PC-3 (cell line): ENCODE results near the gene HELQ. TPM values are rescaled to one million over a fixed set of nuclear protein-coding genes. Genes with fewer than 3 reads are reported as not detected.

Source experiments
- ATAC-seq: fragments of 200-7000 bp; cut with Tn5 transposase; 2 replicates; pipeline ENCODE4 v1.9.1; 2020; ENCODE audit warnings: mild to moderate bottlenecking, moderate library complexity
- BruUV-seq: library from RNA; stranded (reverse); fragments of 400-500 nt; replicated peaks from 2 replicates; lab custom pipeline; 2021; lab: Mats Ljungman, UMichigan
- CTCF ChIA-PET: fragments of 300-600 bp; sonication (Branson Sonifier 250); formaldehyde crosslinking; loops from one replicate; lab custom pipeline; 2022; ENCODE audit warnings: antibody characterized with exemption; lab: Charles Lee
- POLR2A ChIA-PET: fragments of 300-600 bp; sonication (Branson Sonifier 250); formaldehyde crosslinking; loops from one replicate; lab custom pipeline; 2022; ENCODE audit warnings: antibody characterized with exemption; ENCODE audit not compliant: unreplicated experiment; lab: Charles Lee
- DNase-seq: peaks from one replicate; pipeline ENCODE4 v3.0.0-alpha.2; 2015
- H2AFZ ChIP-seq: fragments of 300-600 bp; sonication (generic); 2 replicates; pipeline ENCODE4 v1.6.0; 2016; ENCODE audit warnings: antibody characterized with exemption, low read length
- H3F3A ChIP-seq: fragments of 300-600 bp; sonication (generic); one replicate; pipeline ENCODE4 v1.6.0; 2017; ENCODE audit warnings: antibody characterized with exemption, low read length, control low read depth, mild to moderate bottlenecking; ENCODE audit not compliant: unreplicated experiment
- H3K27ac ChIP-seq: fragments of 300-600 bp; sonication (generic); 2 replicates; pipeline ENCODE4 v1.5.1; 2016; ENCODE audit warnings: mild to moderate bottlenecking, low read length
- H3K27me3 ChIP-seq: fragments of 300-600 bp; sonication (generic); 2 replicates; pipeline ENCODE4 v1.6.1; 2016; ENCODE audit warnings: low read length, mixed read lengths
- H3K36me3 ChIP-seq: fragments of 300-600 bp; sonication (generic); 2 replicates; pipeline ENCODE4 v1.6.1; 2016; ENCODE audit warnings: low read depth, mixed run types, low read length, mixed read lengths
- H3K4me1 ChIP-seq: fragments of 300-600 bp; sonication (generic); 2 replicates; pipeline ENCODE4 v1.5.1; 2016; ENCODE audit warnings: low read length; ENCODE audit not compliant: insufficient read depth
- H3K4me2 ChIP-seq: fragments of 300-600 bp; sonication (generic); 2 replicates; pipeline ENCODE4 v1.6.0; 2016; ENCODE audit warnings: low read length
- H3K4me3 ChIP-seq: fragments of 300-600 bp; sonication (generic); 2 replicates; pipeline ENCODE4 v1.5.1; 2016; ENCODE audit warnings: mild to moderate bottlenecking, low read length, mixed read lengths
- H3K79me2 ChIP-seq: fragments of 300-600 bp; sonication (generic); 2 replicates; pipeline ENCODE4 v1.6.1; 2017; ENCODE audit warnings: low read length, mixed read lengths
- H3K9ac ChIP-seq: fragments of 300-600 bp; sonication (generic); 2 replicates; pipeline ENCODE4 v1.6.0; 2016; ENCODE audit warnings: mild to moderate bottlenecking, low read length
- H3K9me2 ChIP-seq: fragments of 300-600 bp; sonication (generic); replicated peaks from 2 replicates; pipeline ENCODE4 v1.6.1; 2016; ENCODE audit warnings: mixed run types, low read length, mixed read lengths
- H3K9me3 ChIP-seq: fragments of 300-600 bp; sonication (generic); 2 replicates; pipeline ENCODE4 v1.6.1; 2016; ENCODE audit warnings: low read length, mixed read lengths
- H4K20me1 ChIP-seq: fragments of 300-600 bp; sonication (generic); 2 replicates; pipeline ENCODE4 v1.6.1; 2016; ENCODE audit warnings: low read length, mixed read lengths
- CTCF ChIP-seq: fragments of 300-600 bp; sonication (generic); conservative IDR thresholded peaks from 2 replicates; pipeline ENCODE4 v1.5.1; 2017; ENCODE audit warnings: antibody characterized with exemption, low read depth, mild to moderate bottlenecking, low read length
- EZH2 ChIP-seq: fragments of 300-600 bp; sonication (generic); IDR thresholded peaks from one replicate; pipeline ENCODE4 v1.6.1; 2017; ENCODE audit warnings: antibody characterized with exemption, mild to moderate bottlenecking, low read length; ENCODE audit not compliant: unreplicated experiment
- EZH2phosphoT487 ChIP-seq: fragments of 300-600 bp; sonication (generic); IDR thresholded peaks from 2 replicates; pipeline ENCODE4 v1.6.1; 2018; ENCODE audit warnings: mild to moderate bottlenecking, antibody characterized with exemption, low read length, borderline replicate concordance
- intact Hi-C: fragments of 100-400 bp; cut with micrococcal nuclease; formaldehyde crosslinking; loops from 2 replicates; pipeline ENCODE4 v1.9.0; 2023
- total RNA-seq: library from RNA; depleted of rRNA; stranded (reverse); fragments of >200 nt; gene quantifications from 2 replicates; pipeline ENCODE4 v1.2.3, GENCODE V29; 2014

The HELQ gene
- total RNA-seq, 1 experiment from 2014 or later, result 7.3 TPM

GRCh38 chr4:83431200-83431599, 24.4 kb downstream of the HELQ start:
- no TSS peak for BruUV-seq
- Histone ChIP-seq H3K9me3 (no peaks in the 10 kb centered on the region), H3K27me3 (no peaks in the 10 kb centered on the region), H4K20me1 (no peaks in the 10 kb centered on the region), H3K79me2 (no peaks in the 10 kb centered on the region), H3K4me2 (no peak overlapping the region), H3K4me3 (no peak overlapping the region), H3F3A (no peaks in the 10 kb centered on the region), H3K36me3 (no peaks in the 10 kb centered on the region), H3K27ac (no peak overlapping the region), H2AFZ (no peak overlapping the region), H3K9ac (no peak overlapping the region), H3K4me1 (no peaks in the 10 kb centered on the region), H3K9me2 (no peaks in the 10 kb centered on the region)
- ATAC-seq, result no peak
- TF ChIP-seq EZH2phosphoT487, result no peak
- no peak for TF ChIP-seq EZH2
- TF ChIP-seq CTCF, result no peak
- DNase-seq, result no peak
- intact Hi-C loops, result loop anchor here (10.0 kb wide), 1 partner anchor 66 kb away; no protein-coding TSS in a partner anchor
- ChIA-PET POLR2A (no interaction called here), CTCF (no interaction called here)

GRCh38 chr4:83418211-83418610, 37.4 kb downstream of the HELQ start:
- Histone ChIP-seq H3K9me2 (no peaks in the 10 kb centered on the region), H3K9ac (no peak overlapping the region), H2AFZ (no peak overlapping the region), H3K9me3 (no peaks in the 10 kb centered on the region), H3K4me2 (no peak overlapping the region), H3K36me3 (no peaks in the 10 kb centered on the region), H3K79me2 (no peaks in the 10 kb centered on the region), H4K20me1 (no peaks in the 10 kb centered on the region), H3K27ac (no peak overlapping the region), H3F3A (no peaks in the 10 kb centered on the region), H3K27me3 (no peaks in the 10 kb centered on the region), H3K4me3 (no peak overlapping the region), H3K4me1 (no peaks in the 10 kb centered on the region)
- intact Hi-C loops, result no loop called here
- DNase-seq (no peak), ATAC-seq (no peak)
- ChIA-PET CTCF (no interaction called here), POLR2A (no interaction called here)
- no TSS peak for BruUV-seq
- TF ChIP-seq EZH2 (no peak), EZH2phosphoT487 (no peak), CTCF (no peak)

- H3K36me3 ChIP-seq, result no peaks in the 10 kb centered on the region
- CTCF ChIA-PET, result no interaction called here
- intact Hi-C loops, result no loop called here
These were observed 38.1 kb downstream of the HELQ start for GRCh38 chr4:83417566-83417965.

More at GRCh38 chr4:83417566-83417965, 38.1 kb downstream of the HELQ start:
- H3K9ac ChIP-seq, result no peak overlapping the region
- H3K79me2 ChIP-seq, result no peaks in the 10 kb centered on the region
- no TSS peak for BruUV-seq
- no peaks in the 10 kb centered on the region for H3F3A ChIP-seq
- DNase-seq (no peak), ATAC-seq (no peak)
- no peaks in the 10 kb centered on the region for H3K9me3 ChIP-seq
- H2AFZ ChIP-seq, result no peak overlapping the region
- no peaks in the 10 kb centered on the region for H3K4me1 ChIP-seq
- H3K4me2 ChIP-seq, result no peak overlapping the region
- TF ChIP-seq EZH2 (no peak), CTCF (no peak), EZH2phosphoT487 (no peak)
- no peaks in the 10 kb centered on the region for H3K9me2 ChIP-seq
- H3K27me3 ChIP-seq, result no peaks in the 10 kb centered on the region
- H4K20me1 ChIP-seq, result no peaks in the 10 kb centered on the region
- no peak overlapping the region for H3K4me3 ChIP-seq
- POLR2A ChIA-PET, result interaction anchor here (0.6 kb wide), 1 partner anchor 82 kb away, joined by 10 read pairs; no protein-coding TSS in a partner anchor
- H3K27ac ChIP-seq, result no peak overlapping the region
